GM13977 (cell line): ENCODE data around the gene CLTCL1.

Source experiments
- DNase-seq: peaks from one replicate; pipeline ENCODE4 v3.0.0; 2012; ENCODE audit warnings: low spot score
- in situ Hi-C: fragments of 300-500 bp; cut with MboI; formaldehyde crosslinking; loops from one replicate; pipeline ENCODE4 v1.12.0; 2022; ENCODE audit warnings: low sequenced_read_pairs, low pct_unique_long_range_greater_than_20kb, mixed read lengths, inconsistent platforms; ENCODE audit not compliant: unreplicated experiment
- TF ChIP-seq, protein P1 (sequence below): IDR thresholded peaks from 2 replicates; pipeline ENCODE4 v1.5.1; 2012; ENCODE audit warnings: mild to moderate bottlenecking, control low read depth; ENCODE audit not compliant: insufficient read depth; ENCODE audit errors: extremely low read depth, missing control alignments

The CLTCL1 gene

DNA sequence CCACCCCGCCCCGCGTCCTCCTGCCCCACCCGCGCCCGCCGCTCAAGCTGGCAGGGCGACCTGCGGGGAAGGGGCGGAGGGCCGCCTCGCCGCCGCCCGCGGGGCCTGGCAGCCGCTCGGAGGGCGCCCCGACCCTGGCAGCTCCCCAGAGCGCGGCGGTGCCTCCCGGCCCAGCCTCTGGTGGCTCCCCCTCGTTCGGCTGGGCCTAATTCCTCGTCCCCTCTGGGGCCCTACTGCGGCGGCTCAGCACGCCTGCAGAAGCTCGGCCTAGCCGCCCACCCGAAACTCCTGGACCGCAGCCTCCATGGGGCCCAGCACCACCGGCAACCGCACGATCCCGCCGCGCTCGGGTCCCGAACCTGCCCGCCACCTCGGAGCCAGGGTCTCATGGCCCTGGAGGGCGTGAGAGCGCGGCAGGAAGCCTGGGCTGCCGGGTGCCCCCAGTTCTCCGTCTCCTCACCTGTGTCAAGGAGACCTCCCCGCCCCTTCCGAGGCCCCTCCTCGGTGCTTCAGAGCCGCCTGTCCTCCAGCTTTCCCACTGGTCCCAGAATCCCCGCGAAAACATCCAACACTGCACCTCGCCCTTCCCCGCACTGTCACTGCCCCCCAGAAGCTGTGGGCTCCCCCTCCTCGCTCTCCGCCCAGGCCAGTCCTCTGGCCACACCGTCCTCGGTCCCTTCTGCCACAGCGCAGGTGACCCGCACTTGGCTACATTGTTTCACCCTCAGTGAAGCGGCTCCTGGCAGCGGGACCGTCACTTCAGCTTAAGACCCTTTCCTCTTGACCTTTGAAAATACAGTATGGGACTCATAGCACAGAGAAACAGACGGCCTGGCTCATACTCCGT is 140.8 kb downstream of the CLTCL1 start:
- TF ChIP-seq, protein P1, sequence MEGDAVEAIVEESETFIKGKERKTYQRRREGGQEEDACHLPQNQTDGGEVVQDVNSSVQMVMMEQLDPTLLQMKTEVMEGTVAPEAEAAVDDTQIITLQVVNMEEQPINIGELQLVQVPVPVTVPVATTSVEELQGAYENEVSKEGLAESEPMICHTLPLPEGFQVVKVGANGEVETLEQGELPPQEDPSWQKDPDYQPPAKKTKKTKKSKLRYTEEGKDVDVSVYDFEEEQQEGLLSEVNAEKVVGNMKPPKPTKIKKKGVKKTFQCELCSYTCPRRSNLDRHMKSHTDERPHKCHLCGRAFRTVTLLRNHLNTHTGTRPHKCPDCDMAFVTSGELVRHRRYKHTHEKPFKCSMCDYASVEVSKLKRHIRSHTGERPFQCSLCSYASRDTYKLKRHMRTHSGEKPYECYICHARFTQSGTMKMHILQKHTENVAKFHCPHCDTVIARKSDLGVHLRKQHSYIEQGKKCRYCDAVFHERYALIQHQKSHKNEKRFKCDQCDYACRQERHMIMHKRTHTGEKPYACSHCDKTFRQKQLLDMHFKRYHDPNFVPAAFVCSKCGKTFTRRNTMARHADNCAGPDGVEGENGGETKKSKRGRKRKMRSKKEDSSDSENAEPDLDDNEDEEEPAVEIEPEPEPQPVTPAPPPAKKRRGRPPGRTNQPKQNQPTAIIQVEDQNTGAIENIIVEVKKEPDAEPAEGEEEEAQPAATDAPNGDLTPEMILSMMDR, result no peak
- no peak for DNase-seq
- in situ Hi-C loops, result no loop called here

DNA sequence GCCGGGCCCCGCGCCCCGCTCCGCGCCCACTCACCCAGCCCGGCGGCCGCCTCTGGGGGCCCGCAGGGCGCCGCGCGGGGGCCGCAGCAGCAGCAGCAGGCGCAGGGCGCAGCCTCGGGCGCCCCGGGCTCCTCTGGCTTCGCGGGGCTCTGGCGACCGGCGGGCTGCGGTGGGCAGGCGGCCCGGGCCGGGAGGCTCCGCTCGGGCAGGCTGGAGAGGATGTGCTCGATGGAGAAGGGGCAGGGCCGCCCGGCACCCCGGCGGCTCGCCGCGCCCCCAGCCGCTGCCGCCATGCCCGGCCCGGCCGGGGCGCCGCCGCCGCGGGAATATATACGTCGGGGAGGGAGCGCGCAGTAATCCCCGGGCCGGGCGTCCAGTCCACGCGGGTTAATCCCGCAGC is 141.5 kb downstream of the CLTCL1 start, which contains the start of gene GSC2:
GSC2 (minus strand) TSS at position 302 of the 400 bp plus-strand sequence; CDS start at position 293, 9 bp downstream.
- TF ChIP-seq, protein P1, result no peak
- in situ Hi-C loops, result no loop called here
- DNase-seq, result no peak

DNA sequence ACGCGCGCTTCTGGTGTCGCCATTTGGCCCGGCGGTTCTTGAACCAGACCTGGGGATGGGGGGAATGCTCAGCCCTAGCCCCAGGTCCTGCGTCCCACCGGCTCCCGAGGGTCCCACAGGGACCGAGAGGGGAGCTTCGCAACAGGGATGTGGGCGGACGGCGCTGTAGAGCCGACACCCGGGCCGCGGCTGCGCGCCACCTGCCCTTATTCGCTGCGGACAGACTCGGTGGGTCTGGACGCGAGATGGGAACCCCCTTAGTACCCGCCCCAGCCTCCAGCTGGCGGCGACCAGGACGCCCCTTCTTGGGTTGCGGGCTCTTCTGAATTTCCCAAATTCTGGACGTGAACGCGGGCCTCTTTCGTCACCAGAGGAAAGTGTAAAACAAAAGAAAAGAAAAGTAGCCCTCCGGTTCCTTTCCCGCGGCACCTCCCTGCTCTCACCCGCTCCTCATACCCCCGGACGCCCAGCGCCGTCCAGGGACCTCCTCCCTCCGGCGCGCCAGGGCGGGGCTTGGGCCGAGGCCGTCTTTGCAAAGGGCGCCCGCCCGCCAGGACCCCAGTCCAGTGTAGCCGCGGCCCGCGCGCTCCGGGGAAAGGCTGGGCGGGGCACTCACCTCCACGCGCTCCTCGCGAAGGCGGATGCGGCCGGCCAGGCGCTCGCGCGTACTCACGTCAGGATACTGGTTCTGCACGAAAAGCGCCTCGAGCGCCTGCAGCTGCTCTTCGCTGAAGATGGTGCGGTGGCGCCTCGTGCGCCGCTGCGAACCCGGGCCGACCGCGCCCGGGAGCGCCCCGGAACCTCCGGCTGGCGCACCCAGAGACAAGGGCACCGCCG is 142.3 kb downstream of the CLTCL1 start:
- DNase-seq, result no peak
- TF ChIP-seq, protein P1, result no peak
- in situ Hi-C loops, result no loop called here

DNA sequence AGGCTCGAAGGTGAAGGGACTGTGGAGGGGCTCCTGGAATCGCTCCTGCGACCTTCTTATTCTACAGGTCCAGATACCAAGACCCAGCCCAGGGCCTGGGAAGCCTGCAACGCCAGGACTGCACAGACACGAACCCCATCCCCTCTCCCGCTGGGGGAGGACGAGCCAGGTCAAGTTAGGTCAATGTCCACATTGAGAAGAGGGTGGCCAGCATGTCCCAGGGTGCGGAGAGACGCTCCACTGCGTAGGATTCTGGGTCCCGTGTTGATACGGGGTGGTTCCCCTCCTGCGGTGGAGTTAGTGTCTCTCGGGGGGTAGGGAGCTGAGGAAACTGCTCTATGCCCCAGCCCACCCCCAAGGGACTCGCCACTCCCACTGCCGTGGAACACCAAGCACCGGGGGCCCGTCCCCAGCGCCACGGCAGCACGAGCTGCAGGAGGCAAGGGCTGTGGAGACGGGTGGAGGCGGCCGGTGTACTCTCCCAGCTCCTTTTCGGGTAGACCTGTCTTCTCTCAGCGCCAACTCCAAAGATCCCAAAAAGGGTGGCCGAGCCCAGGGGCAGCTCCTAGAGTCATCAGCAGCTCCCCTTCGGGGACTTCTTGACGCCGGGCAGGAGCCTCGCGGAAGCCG is 143.0 kb downstream of the CLTCL1 start:
- DNase-seq, result no peak
- in situ Hi-C loops, result no loop called here
- TF ChIP-seq, protein P1, result no peak

DNA sequence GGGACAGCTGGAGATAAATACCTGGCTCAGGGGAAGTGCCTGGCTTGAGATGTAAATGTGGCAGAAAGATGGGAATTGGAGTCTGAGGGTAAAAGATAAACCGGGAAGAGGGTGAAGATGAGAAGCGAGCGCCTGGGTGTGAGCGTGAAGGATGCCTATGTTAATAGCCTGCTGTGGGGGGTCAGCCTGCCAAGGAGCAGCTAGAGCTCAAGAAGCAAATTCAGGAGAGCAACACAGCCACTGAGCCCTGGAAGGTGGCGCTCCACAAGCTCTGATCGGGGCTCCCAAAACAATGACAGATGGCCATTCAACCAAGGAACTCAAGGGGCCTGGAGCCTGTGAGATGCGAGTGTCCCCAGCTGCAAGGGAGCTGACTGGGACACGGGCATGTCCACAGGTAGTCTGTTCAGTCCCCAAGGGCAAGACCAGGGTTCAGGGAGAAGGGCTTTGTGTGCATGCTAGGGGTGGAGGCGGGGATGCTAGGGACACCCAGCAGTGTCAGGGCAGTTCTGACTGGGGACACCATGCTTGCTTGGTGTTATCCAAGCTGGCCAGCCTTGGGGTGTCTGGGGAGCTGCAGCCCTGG is 144.2 kb downstream of the CLTCL1 start:
- DNase-seq, result no peak
- in situ Hi-C loops, result no loop called here
- TF ChIP-seq, protein P1, result no peak
